Pons (tissue), 1 donor: ENCODE measurements around the gene PRM2.

ENCODE experiments used
- DNase-seq: peaks from one replicate; pipeline ENCODE4 v3.0.0-alpha.2; 2016; ENCODE audit warnings: low spot score

PRM2 gene

GRCh38 chr16:11248133-11248532 is 28.1 kb downstream of the PRM2 start:
- DNase-seq: no peak

- no peak for DNase-seq
Measured at GRCh38 chr16:11245988-11246387, 30.3 kb downstream of the PRM2 start.

- DNase-seq: no peak
Measured at GRCh38 chr16:11245222-11245737, 31.0 kb downstream of the PRM2 start.

GRCh38 chr16:11242658-11243057 is 33.6 kb downstream of the PRM2 start:
- no peak for DNase-seq

GRCh38 chr16:11241480-11242204 is 34.6 kb downstream of the PRM2 start:
- no peak for DNase-seq

- DNase-seq: no peak
Measured at GRCh38 chr16:11240636-11241473, 35.4 kb downstream of the PRM2 start.

GRCh38 chr16:11239644-11240632 is 36.3 kb downstream of the PRM2 start:
- no peak for DNase-seq

- DNase-seq: no peak
Measured at GRCh38 chr16:11238272-11239202, 37.7 kb downstream of the PRM2 start.

- DNase-seq: no peak
Measured at GRCh38 chr16:11236461-11237254, 39.6 kb downstream of the PRM2 start.

- no peak for DNase-seq
Measured at GRCh38 chr16:11235703-11235991, 40.6 kb downstream of the PRM2 start.

- DNase-seq: no peak
Measured at GRCh38 chr16:11234884-11235702, 41.2 kb downstream of the PRM2 start.

GRCh38 chr16:11233727-11234376 is 42.4 kb downstream of the PRM2 start:
- no peak for DNase-seq

- DNase-seq: no peak
Measured at GRCh38 chr16:11232852-11233726, 43.2 kb downstream of the PRM2 start.

GRCh38 chr16:11232302-11232851 is 43.9 kb downstream of the PRM2 start:
- DNase-seq: no peak

- DNase-seq: no peak
Measured at GRCh38 chr16:11231367-11231970, 44.8 kb downstream of the PRM2 start.

- DNase-seq: no peak
Measured at GRCh38 chr16:11229906-11230305, 46.4 kb downstream of the PRM2 start.

GRCh38 chr16:11229432-11229831 is 46.8 kb downstream of the PRM2 start:
- no peak for DNase-seq
